Hepatocyte (in vitro differentiated cells): Measurements from ENCODE around the gene SLC1A6.

Experiments used
- EZH2 ChIP-seq: fragments of 200-600 bp; sonication (generic); IDR thresholded peaks from 2 replicates; pipeline ENCODE4 v1.6.1; 2016; ENCODE audit warnings: antibody characterized with exemption, mild to moderate bottlenecking, borderline replicate concordance
- TF ChIP-seq, protein P1 (sequence below): fragments of 200-600 bp; sonication (generic); IDR thresholded peaks from 2 replicates; pipeline ENCODE4 v1.5.1; 2016; ENCODE audit warnings: antibody characterized with exemption, mild to moderate bottlenecking; ENCODE audit not compliant: poor library complexity

DNA sequence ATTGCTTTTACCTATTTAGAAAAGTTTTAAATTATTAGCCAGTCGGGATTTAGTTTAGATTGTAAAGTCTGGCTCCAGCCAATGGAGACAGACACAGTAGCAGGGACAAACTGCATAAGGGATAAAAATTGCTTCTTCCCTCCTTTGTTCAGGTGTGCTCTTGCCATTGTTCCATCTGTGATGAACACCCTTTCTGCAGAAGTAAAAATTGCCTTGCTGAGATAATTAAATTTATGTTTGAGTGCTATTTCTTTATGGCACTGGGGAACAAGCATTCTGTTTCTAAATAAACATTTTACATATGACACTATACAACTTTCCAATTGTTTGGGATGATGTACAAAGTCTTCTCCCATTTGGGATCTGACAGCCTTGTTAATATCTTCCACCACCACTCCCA, 20.4 kb downstream of the SLC1A6 start:
- TF ChIP-seq, protein P1, sequence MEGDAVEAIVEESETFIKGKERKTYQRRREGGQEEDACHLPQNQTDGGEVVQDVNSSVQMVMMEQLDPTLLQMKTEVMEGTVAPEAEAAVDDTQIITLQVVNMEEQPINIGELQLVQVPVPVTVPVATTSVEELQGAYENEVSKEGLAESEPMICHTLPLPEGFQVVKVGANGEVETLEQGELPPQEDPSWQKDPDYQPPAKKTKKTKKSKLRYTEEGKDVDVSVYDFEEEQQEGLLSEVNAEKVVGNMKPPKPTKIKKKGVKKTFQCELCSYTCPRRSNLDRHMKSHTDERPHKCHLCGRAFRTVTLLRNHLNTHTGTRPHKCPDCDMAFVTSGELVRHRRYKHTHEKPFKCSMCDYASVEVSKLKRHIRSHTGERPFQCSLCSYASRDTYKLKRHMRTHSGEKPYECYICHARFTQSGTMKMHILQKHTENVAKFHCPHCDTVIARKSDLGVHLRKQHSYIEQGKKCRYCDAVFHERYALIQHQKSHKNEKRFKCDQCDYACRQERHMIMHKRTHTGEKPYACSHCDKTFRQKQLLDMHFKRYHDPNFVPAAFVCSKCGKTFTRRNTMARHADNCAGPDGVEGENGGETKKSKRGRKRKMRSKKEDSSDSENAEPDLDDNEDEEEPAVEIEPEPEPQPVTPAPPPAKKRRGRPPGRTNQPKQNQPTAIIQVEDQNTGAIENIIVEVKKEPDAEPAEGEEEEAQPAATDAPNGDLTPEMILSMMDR: no peak
- no peak for TF ChIP-seq EZH2
